Transverse colon (tissue), 4 donors: Measurements from ENCODE around the gene FAU. TPM values are rescaled to one million over a fixed set of nuclear protein-coding genes. Genes with fewer than 3 reads are reported as not detected.

Experiments used
- DNase-seq: peaks from one replicate; pipeline ENCODE4 v3.0.0-alpha.2; 2019
- H3K27ac ChIP-seq, 4 donors: fragments of 200-600 bp; sonication (generic); 2 replicates each; pipeline ENCODE4 v1.5.1; 2016 to 2018; ENCODE audit warnings: inconsistent platforms in 4 of 4
- H3K27me3 ChIP-seq: fragments of 200-600 bp; sonication (generic); 2 replicates; pipeline ENCODE4 v1.5.1; 2017; ENCODE audit warnings: inconsistent platforms
- H3K36me3 ChIP-seq, 4 donors: fragments of 200-600 bp; sonication (generic); 2 replicates each; pipeline ENCODE4 v1.5.1; 2017 to 2019; ENCODE audit warnings: inconsistent platforms in 4 of 4
- H3K4me1 ChIP-seq, 4 donors: fragments of 200-600 bp; sonication (generic); 2 replicates each; pipeline ENCODE4 v1.5.1; 2017 to 2020; ENCODE audit warnings: inconsistent platforms in 4 of 4
- H3K4me3 ChIP-seq, 4 donors: fragments of 200-600 bp; sonication (generic); 1 replicate in 1 of 4; 2 replicates in 3 of 4; pipeline versions ENCODE4 v1.5.1 to v1.6.1; 2017 to 2019; ENCODE audit warnings: inconsistent platforms in 4 of 4
- H3K9me3 ChIP-seq, 2 donors: fragments of 200-600 bp; sonication (generic); 2 replicates each; pipeline ENCODE4 v1.5.1; 2017 to 2019; ENCODE audit warnings: inconsistent platforms in 2 of 2
- CTCF ChIP-seq, 5 experiments: fragments of 200-600 bp in 3 of 5; fragments of 450-650 bp in 2 of 5; sonication (generic) in 3 of 5; IDR thresholded peaks; 1 replicate in 2 of 5; 2 replicates in 3 of 5; pipeline ENCODE4 v1.5.1; 2016 to 2017; ENCODE audit warnings: antibody characterized with exemption in 5 of 5, inconsistent platforms in 3 of 5, mild to moderate bottlenecking in 2 of 5, moderate library complexity in 1 of 5
- EP300 ChIP-seq: sonication (generic); formaldehyde crosslinking; IDR thresholded peaks from one replicate; pipeline ENCODE4 v1.6.1; 2017; ENCODE audit warnings: antibody characterized with exemption, low read depth
- POLR2A ChIP-seq: fragments of 450-650 bp; IDR thresholded peaks from one replicate; pipeline ENCODE4 v1.6.1; 2016; ENCODE audit warnings: antibody characterized with exemption, mild to moderate bottlenecking, moderate library complexity
- POLR2AphosphoS5 ChIP-seq, 3 donors: sonication (generic); formaldehyde crosslinking; IDR thresholded peaks; one replicate each; pipeline ENCODE4 v1.6.1; 2016; ENCODE audit warnings: antibody characterized with exemption in 3 of 3
- WGBS, 2 donors: methylation state at CpG; one replicate each; pipeline ENCODE4 v1.1.5; 2018; ENCODE audit warnings: low coverage in 1 of 2; 5-methylcytosine and 5-hydroxymethylcytosine counted together
- in situ Hi-C, 4 donors: fragments of 200-750 bp; cut with MboI; loops; one replicate each; pipeline versions ENCODE4 v1.15.0 to v1.15.1; 2017; ENCODE audit warnings: low sequenced_read_pairs in 3 of 4, low pct_ligation_motif_present in 1 of 4, low pct_unique_long_range_greater_than_20kb in 1 of 4
- intact Hi-C: fragments of 100-400 bp; cut with DNase I; formaldehyde crosslinking; loops from one replicate; pipeline ENCODE4 v1.15.1; 2023; ENCODE audit warnings: low total_unique reads
- total RNA-seq, 4 donors: library from RNA; depleted of rRNA; stranded (reverse); fragments of >200 nt; gene quantifications; one replicate each; pipeline ENCODE4 v1.1.0, GENCODE V29; 2016

The FAU gene
- total RNA-seq, 4 donors from 2014 or later: 594 to 986 (median 662) TPM

GRCh38 chr11:65107751-65108468 is 14.0 kb downstream of the FAU start:
- Histone ChIP-seq H3K4me1 (peaks cover 2 to 24% (median 13%) of the 10 kb centered on the region in 4 donors), H3K4me3 (no peak overlapping the region), H3K36me3 (peaks cover 0 to 11% (median 3%) of the 10 kb centered on the region in 4 donors), H3K27me3 (no peaks in the 10 kb centered on the region), H3K9me3 (no peaks in the 10 kb centered on the region), H3K27ac (no peak overlapping the region)
- intact Hi-C loops (no loop called here), in situ Hi-C loops (no loop called here)
- TF ChIP-seq POLR2AphosphoS5 (IDR thresholded peaks at IDR 0.05): no peak
- TF ChIP-seq POLR2A: no peak
- TF ChIP-seq EP300: no peak
- no peak for TF ChIP-seq CTCF (IDR thresholded peaks at IDR 0.05)
- DNase-seq: no peak
- 96% methylated on average over 52 of the region's 52 CpGs; no CpG with 5 or more reads in 1 of the 2 donors for WGBS, 2 donors

GRCh38 chr11:65107078-65107477 is 14.9 kb downstream of the FAU start:
- peaks cover 0 to 15% (median 6%) of the 10 kb centered on the region in 4 donors for H3K4me1 ChIP-seq
- peaks cover 0 to 11% (median 3%) of the 10 kb centered on the region in 4 donors for H3K36me3 ChIP-seq
- H3K4me3 ChIP-seq: no peak overlapping the region
- in situ Hi-C loops (no loop called here), intact Hi-C loops (no loop called here)
- TF ChIP-seq POLR2A (no peak), CTCF (IDR thresholded peaks at IDR 0.05) (no peak), EP300 (no peak), POLR2AphosphoS5 (IDR thresholded peaks at IDR 0.05) (no peak)
- no peaks in the 10 kb centered on the region for H3K9me3 ChIP-seq
- WGBS, 2 donors: 96% methylated on average over 11 of the region's 15 CpGs; no CpG with 5 or more reads in 1 of the 2 donors
- H3K27ac ChIP-seq: no peak overlapping the region
- DNase-seq: no peak
- no peaks in the 10 kb centered on the region for H3K27me3 ChIP-seq

- Histone ChIP-seq H3K36me3 (peaks cover 0 to 11% (median 3%) of the 10 kb centered on the region in 4 donors), H3K27ac (no peak overlapping the region)
These were observed 17.3 kb downstream of the FAU start for GRCh38 chr11:65104628-65105027.

GRCh38 chr11:65103476-65103875 is 18.5 kb downstream of the FAU start:
- no peaks in the 10 kb centered on the region for H3K9me3 ChIP-seq
- TF ChIP-seq EP300 (no peak), POLR2A (no peak), CTCF (IDR thresholded peaks at IDR 0.05) (no peak), POLR2AphosphoS5 (IDR thresholded peaks at IDR 0.05) (no peak)
- no peak overlapping the region for H3K4me3 ChIP-seq
- in situ Hi-C loops: no loop called here
- intact Hi-C loops: no loop called here
- H3K27me3 ChIP-seq: no peaks in the 10 kb centered on the region
- DNase-seq: no peak
- no peaks in the 10 kb centered on the region for H3K4me1 ChIP-seq
- H3K27ac ChIP-seq: no peak overlapping the region
- peaks cover 0 to 10% (median 3%) of the 10 kb centered on the region in 4 donors for H3K36me3 ChIP-seq

More at GRCh38 chr11:65104628-65105027, 17.3 kb downstream of the FAU start:
- 78 to 82% methylated on average over 4 of the region's 4 CpGs for WGBS, 2 donors
- in situ Hi-C loops (no loop called here), intact Hi-C loops (no loop called here)
- no peaks in the 10 kb centered on the region for H3K9me3 ChIP-seq
- H3K27me3 ChIP-seq: no peaks in the 10 kb centered on the region
- DNase-seq: no peak
- TF ChIP-seq POLR2A (no peak), EP300 (no peak), POLR2AphosphoS5 (IDR thresholded peaks at IDR 0.05) (no peak), CTCF (IDR thresholded peaks at IDR 0.05) (no peak)
- H3K4me1 ChIP-seq: no peaks in the 10 kb centered on the region
- H3K4me3 ChIP-seq: no peak overlapping the region
